Right atrium auricular region (tissue), 2 donors: ENCODE results near the gene ACOX3. TPM values are rescaled to one million over a fixed set of nuclear protein-coding genes. Genes with fewer than 3 reads are reported as not detected.

Experiments
- DNase-seq: peaks from one replicate; pipeline ENCODE4 v3.0.0-alpha.2; 2019; ENCODE audit warnings: low spot score
- H3K27ac ChIP-seq, 2 donors: fragments of 200-600 bp; sonication (generic); 1 replicate in 1 of 2; 2 replicates in 1 of 2; pipeline ENCODE4 v1.5.1; 2016 to 2019
- H3K27me3 ChIP-seq, 2 donors: fragments of 200-600 bp; sonication (generic); one replicate each; pipeline versions ENCODE4 v1.5.1 to v1.6.0; 2017 to 2019
- H3K36me3 ChIP-seq: fragments of 200-600 bp; sonication (generic); one replicate; pipeline ENCODE4 v1.5.1; 2016
- H3K4me1 ChIP-seq, 2 donors: fragments of 200-600 bp; sonication (generic); one replicate each; pipeline versions ENCODE4 v1.5.1 to v1.6.0; 2017 to 2019
- H3K4me3 ChIP-seq, 2 donors: fragments of 200-600 bp; sonication (generic); 1 replicate in 1 of 2; 2 replicates in 1 of 2; pipeline ENCODE4 v1.5.1; 2017 to 2019; ENCODE audit warnings: mild to moderate bottlenecking in 1 of 2, moderate library complexity in 1 of 2
- H3K9me3 ChIP-seq, 2 donors: fragments of 200-600 bp; sonication (generic); one replicate each; pipeline ENCODE4 v1.5.1; 2019
- CTCF ChIP-seq, 2 donors: fragments of 200-600 bp; sonication (generic); IDR thresholded peaks; one replicate each; pipeline ENCODE4 v1.5.1; 2019; ENCODE audit warnings: antibody characterized with exemption in 2 of 2
- total RNA-seq, 2 donors: library from RNA; depleted of rRNA; stranded (reverse); fragments of >200 nt; gene quantifications; one replicate each; pipeline ENCODE4 v1.1.0, GENCODE V29; 2016

ACOX3 gene
- total RNA-seq, 2 donors from 2014 or later: 66.9 to 68.8 TPM

GRCh38 chr4:8328456-8328855 is 112.1 kb downstream of the ACOX3 start:
- H3K4me1 ChIP-seq: peaks cover 0 to 25% of the 10 kb centered on the region in 2 donors

GRCh38 chr4:8326206-8326605 is 114.3 kb downstream of the ACOX3 start:
- Histone ChIP-seq H3K4me1 (peaks cover 0 to 17% of the 10 kb centered on the region in 2 donors), H3K27me3 (no peaks in the 10 kb centered on the region), H3K36me3 (no peaks in the 10 kb centered on the region), H3K4me3 (no peak overlapping the region), H3K9me3 (peaks cover 0 to 24% of the 10 kb centered on the region in 2 donors), H3K27ac (no peak overlapping the region)
- DNase-seq: no peak
- no peak for TF ChIP-seq CTCF (IDR thresholded peaks at IDR 0.05)

More at GRCh38 chr4:8328456-8328855, 112.1 kb downstream of the ACOX3 start:
- Histone ChIP-seq H3K27me3 (no peaks in the 10 kb centered on the region), H3K36me3 (no peaks in the 10 kb centered on the region), H3K27ac (no peak overlapping the region), H3K9me3 (peaks cover 0 to 22% of the 10 kb centered on the region in 2 donors), H3K4me3 (no peak overlapping the region)
- TF ChIP-seq CTCF (IDR thresholded peaks at IDR 0.05): no peak
- DNase-seq: no peak

GRCh38 chr4:8325291-8325973 is 115.1 kb downstream of the ACOX3 start:
- Histone ChIP-seq H3K27me3 (no peaks in the 10 kb centered on the region), H3K4me3 (no peak overlapping the region), H3K4me1 (peaks cover 0 to 14% of the 10 kb centered on the region in 2 donors), H3K27ac (no peak overlapping the region), H3K9me3 (peaks cover 0 to 24% of the 10 kb centered on the region in 2 donors), H3K36me3 (no peaks in the 10 kb centered on the region)
- TF ChIP-seq CTCF (IDR thresholded peaks at IDR 0.05): no peak
- DNase-seq: peak; percentile 51

GRCh38 chr4:8324640-8325239 is 115.8 kb downstream of the ACOX3 start:
- DNase-seq: peak; percentile 54

GRCh38 chr4:8323947-8324555 is 116.5 kb downstream of the ACOX3 start:
- Histone ChIP-seq H3K27ac (no peak overlapping the region), H3K4me1 (peaks cover 0 to 19% of the 10 kb centered on the region in 2 donors), H3K9me3 (peaks cover 0 to 24% of the 10 kb centered on the region in 2 donors), H3K27me3 (no peaks in the 10 kb centered on the region), H3K4me3 (no peak overlapping the region), H3K36me3 (no peaks in the 10 kb centered on the region)
- DNase-seq: peak; percentile 38
- no peak for TF ChIP-seq CTCF (IDR thresholded peaks at IDR 0.05)

More at GRCh38 chr4:8324640-8325239, 115.8 kb downstream of the ACOX3 start:
- TF ChIP-seq CTCF (IDR thresholded peaks at IDR 0.05): no peak
- no peaks in the 10 kb centered on the region for H3K36me3 ChIP-seq
- H3K4me3 ChIP-seq: no peak overlapping the region
- peaks cover 0 to 24% of the 10 kb centered on the region in 2 donors for H3K9me3 ChIP-seq
- H3K27me3 ChIP-seq: no peaks in the 10 kb centered on the region
- H3K4me1 ChIP-seq: peaks cover 0 to 14% of the 10 kb centered on the region in 2 donors
- H3K27ac ChIP-seq: no peak overlapping the region
